Stimulated activated CD4-positive, alpha-beta T cell treated with anti-CD3 and anti-CD28 coated beads, TNF-alpha, amount 100 ng/mL, for 48 hours (primary cell): Measurements from ENCODE around the gene PHLDA3.
A peak's percentile ranks its signal among the peaks of the same experiment; 100 is the strongest.

ENCODE experiments used
- DNase-seq, 3 donors: peaks; one replicate each; pipeline ENCODE4 v3.0.0-alpha.2; 2020; ENCODE audit warnings: low read depth in 3 of 3

PHLDA3 gene

GRCh38 chr1:201463071-201463552 lies 5.9 kb downstream of the PHLDA3 start:
- no peak for DNase-seq

DNA sequence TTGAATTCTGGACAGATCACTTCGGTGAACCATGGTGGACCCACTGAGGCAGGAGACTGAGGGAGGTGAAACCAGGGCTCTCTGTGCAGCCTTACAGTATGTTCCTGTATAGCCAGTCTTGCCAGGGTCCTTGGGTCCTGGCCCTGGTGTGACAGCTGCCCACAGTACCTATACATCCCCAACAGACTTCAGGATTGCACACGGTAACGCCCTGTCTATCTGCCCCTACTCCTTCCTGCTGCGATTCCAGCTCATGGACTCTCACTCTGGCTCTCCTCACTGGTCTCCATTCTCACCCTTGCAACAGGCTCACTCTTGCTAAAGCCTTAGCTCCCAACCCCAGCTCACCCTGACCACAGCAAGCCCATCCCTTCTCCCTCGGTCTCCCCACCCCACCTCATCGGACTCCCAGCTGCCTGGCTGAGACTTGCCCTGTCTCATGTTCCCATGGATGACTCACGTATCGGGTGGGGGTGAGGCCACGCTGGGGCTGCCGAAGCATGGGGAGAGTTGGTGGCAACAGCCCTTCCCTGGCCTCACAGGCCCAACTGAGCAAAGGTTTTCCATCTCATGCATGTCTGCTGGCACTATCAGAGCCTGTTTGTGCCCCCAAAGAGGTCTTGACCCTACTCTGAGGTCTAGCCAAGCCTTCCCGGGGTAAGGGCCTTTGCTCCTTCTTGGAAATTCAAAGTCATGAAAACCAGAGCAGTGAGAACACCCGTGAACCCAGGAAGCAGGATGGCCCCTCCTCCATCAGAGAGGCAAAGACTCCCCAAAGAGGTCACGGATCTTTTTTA lies 7.1 kb downstream of the PHLDA3 start:
- DNase-seq = no peak

- DNase-seq = no peak
Observed at GRCh38 chr1:201460814-201461644, 8.0 kb downstream of the PHLDA3 start.

- DNase-seq = no peak
Observed at GRCh38 chr1:201459775-201460174, 9.2 kb downstream of the PHLDA3 start.

DNA sequence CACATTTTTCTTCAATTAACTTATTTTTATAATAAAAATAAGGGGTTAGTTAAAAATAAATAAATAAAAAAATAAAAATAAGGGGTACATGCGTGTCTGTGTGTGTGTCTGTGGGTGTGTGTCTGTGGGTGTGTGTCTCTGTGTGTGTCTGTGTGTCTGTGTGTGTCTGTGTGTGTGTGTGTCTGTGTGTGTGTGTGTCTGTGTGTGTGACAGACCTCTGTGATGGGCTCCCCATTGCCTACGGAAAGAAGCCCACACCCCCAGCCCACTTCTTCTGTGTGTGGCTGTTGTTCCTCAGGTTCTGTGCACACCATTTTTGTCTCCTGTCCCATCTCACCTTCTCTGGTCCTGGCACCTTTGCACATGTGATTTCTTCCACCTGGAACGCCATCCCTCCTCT lies 9.9 kb downstream of the PHLDA3 start:
- DNase-seq = no peak

DNA sequence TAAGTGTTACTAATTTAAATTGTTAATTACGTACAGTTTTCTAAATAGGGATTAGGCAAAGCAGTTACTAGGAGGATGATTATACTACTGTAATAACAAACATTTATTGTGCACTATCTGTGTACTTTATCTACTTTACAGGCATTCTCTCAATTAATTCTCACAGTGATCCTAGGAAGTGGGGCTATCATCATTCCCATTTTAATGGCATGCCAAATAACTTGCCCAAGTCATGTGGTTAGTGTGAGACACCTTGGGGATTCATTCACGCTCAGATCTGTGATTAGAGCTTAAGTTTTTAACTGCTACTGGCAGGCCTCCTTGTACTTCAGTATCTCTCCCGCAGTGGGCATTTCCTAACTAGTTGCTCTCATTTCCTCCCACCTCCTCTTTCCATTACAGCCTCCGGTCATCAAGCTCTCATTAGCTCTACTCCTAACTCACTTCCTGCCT lies 11.5 kb downstream of the PHLDA3 start:
- no peak for DNase-seq

- no peak for DNase-seq
Observed at GRCh38 chr1:201456499-201457309, 12.3 kb downstream of the PHLDA3 start.

GRCh38 chr1:201455098-201455497 lies 13.9 kb downstream of the PHLDA3 start:
- no peak for DNase-seq

GRCh38 chr1:201454608-201455007 lies 14.4 kb downstream of the PHLDA3 start:
- DNase-seq = no peak

GRCh38 chr1:201452866-201453265 lies 16.1 kb downstream of the PHLDA3 start:
- no peak for DNase-seq

GRCh38 chr1:201450721-201451291 lies 18.2 kb downstream of the PHLDA3 start:
- DNase-seq = no peak

- DNase-seq = no peak
Observed at GRCh38 chr1:201448990-201449389, 20.0 kb downstream of the PHLDA3 start.

DNA sequence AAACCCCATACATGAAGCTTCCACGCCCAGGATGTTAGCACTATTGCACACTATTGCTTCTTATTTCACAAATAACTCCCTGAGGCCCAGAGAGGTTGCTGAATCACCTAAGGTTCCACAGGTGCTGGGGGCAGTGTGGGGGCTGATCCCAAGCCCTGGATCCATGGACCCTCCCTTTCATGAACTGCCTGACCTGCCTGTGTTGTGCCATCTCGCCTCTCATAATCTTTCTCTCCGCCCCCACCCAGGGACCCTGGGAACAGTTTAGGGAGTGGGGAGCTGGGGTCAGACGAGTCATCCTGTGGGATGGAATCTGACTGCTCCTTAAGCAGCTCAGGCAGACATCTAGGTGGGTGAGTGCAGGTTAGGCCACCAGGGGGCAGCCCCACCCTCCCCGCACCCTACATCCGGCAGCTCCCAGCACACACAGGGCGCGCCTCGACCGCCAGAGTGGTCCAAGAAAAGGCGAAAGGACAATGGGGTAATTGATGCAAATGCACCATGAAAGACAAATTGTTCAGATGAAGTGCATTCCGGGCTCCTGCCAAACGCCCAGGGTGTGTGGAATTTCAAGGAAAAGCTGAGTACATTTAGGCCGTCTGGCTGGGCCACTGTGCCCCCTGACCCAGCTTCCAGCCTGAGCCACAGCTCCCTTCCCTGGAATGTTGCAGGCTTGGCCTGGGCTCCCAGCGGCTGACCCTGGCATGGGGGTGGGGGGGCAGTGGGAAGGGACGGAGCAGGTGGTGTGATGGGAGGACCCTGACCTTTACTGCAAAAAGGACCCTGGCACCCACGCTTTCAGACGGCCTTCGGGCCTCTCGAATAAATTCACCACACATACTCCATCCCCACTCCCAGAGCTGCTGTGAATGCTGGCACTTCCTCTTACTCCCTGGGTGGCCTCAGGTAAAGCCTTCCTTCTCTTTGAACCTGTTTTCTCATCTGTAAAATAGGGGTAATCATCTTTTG lies 20.8 kb downstream of the PHLDA3 start:
- DNase-seq = peak; percentile 43 to 64 (median 43)

DNA sequence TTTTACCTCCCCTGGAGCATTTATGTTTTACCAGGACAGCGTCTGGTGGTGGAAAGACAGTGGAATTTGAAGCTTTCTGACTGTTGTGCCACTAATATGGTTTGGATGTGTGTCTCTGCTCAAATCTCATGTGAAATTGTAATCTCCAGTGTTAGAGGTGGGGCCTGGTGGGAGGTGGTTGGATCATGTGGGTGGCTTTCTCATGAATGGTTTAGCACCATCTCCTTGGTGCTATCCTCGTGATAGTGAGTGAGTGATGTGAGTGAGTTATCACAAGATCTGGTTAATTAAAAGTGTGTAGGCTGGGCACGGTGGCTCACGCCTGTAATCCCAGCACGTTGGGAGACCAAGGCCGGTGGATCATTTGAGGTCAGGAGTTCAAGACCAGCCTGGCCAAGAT lies 23.7 kb downstream of the PHLDA3 start:
- DNase-seq = no peak

DNA sequence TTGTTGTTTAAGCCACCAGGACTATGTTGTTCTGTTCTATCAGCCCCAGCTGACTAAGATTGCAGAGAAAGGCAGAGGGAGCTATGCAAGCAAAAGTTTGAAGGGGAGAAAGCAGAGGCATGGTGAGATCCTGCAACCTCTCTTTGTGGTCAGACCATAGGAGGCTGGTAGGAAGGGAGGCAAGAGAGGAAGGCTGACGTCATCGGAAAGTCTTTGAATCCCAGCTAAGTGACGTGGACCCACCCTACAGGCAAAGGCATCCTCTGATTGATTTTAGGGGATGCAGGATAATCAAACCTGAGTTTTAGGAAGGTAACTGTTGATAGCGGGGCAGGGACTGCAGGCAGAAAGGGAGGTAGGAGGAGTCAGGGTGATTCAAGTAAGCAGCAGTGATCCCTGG lies 24.2 kb downstream of the PHLDA3 start:
- DNase-seq = no peak

- DNase-seq = no peak
Observed at GRCh38 chr1:201443747-201444146, 25.2 kb downstream of the PHLDA3 start.

DNA sequence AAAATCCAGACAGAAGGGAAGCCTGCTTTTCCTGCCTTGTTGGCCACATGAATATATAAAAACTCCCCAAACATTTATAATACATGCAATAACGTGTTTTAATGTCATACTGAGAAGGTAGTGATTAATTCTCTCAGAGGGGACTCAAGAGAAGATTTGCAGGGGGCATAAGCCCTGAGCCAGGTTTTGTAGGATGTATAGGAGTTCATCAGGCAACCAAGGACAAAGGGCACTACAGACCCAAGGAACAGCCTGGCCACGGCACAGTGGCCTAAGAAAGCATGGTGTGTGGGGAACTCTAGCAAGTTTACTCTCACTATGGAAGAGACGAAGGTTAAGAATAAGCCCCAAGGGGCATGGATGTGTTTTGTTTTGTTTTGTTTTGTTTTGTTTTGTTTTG lies 32.0 kb downstream of the PHLDA3 start:
- DNase-seq = no peak

DNA sequence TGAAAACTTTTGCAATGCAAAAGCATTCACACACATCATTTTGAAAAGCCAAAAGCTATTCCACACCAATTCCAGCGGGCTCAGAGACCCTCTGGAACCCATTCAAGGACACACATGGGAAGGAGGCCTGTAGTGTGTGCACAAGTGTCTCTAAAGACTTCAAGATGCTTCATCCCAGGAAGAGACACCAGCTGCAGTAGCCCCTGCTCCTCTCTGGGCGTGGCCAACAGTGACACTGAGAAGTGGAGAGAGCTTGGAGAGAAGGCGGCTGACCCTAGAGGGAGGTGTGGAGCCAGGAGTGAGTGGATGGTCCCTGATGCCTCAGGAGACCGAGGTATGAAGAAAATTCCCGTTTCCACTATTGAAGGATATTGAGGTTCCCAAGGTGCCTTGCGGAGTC lies 32.6 kb downstream of the PHLDA3 start:
- no peak for DNase-seq

DNA sequence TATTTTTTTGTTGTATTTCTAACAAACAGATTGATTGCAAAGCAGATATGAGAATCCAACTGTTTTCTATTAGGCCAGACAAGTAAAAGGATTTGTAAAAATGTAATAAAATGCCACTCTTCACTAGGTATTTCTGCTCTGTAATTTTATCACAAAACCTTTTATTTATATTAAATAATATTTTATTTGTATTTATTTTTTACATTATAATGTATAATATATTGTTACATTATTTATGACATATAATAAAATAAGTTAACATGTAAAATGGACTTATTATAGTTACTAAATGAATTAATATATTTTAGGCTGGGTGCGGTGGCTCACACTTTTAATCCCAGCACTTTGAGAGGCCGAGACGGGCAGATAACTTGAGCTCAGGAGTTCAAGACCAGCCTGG lies 34.7 kb downstream of the PHLDA3 start:
- DNase-seq = no peak

DNA sequence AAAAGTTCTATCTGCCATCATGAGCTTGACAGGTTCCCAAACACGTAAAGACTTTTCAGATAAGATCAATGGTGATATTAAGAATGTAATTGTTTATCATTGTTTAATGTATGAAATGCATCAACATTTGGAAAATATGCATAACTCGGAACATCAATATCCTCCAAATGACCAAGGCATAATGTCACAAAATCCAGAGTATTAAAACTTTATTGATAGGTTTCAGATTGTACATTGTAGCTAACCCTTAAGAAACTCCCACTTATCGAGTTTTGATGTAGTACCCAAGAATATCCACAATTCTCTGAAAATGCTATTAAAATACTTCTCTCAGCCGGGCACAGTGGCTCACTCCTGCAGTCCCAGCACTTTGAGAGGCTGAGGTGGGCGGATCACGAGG lies 35.4 kb downstream of the PHLDA3 start:
- no peak for DNase-seq
